Measurements from ENCODE around the gene BABAM1. TPM values are rescaled to one million over a fixed set of nuclear protein-coding genes. Genes with fewer than 3 reads are reported as not detected.
"Not testable (repeated sequence)": the region's sequence is repeated elsewhere in the genome, so short reads cannot be mapped to it uniquely, and the experiment has no call there.

Gene BABAM1
- total and polyA plus RNA-seq, 9 of the 15 experiments (the other 6 are each of a cell fraction or from before 2014, with no cell fraction given) = 14.7 to 160 (median 113) TPM

DNA sequence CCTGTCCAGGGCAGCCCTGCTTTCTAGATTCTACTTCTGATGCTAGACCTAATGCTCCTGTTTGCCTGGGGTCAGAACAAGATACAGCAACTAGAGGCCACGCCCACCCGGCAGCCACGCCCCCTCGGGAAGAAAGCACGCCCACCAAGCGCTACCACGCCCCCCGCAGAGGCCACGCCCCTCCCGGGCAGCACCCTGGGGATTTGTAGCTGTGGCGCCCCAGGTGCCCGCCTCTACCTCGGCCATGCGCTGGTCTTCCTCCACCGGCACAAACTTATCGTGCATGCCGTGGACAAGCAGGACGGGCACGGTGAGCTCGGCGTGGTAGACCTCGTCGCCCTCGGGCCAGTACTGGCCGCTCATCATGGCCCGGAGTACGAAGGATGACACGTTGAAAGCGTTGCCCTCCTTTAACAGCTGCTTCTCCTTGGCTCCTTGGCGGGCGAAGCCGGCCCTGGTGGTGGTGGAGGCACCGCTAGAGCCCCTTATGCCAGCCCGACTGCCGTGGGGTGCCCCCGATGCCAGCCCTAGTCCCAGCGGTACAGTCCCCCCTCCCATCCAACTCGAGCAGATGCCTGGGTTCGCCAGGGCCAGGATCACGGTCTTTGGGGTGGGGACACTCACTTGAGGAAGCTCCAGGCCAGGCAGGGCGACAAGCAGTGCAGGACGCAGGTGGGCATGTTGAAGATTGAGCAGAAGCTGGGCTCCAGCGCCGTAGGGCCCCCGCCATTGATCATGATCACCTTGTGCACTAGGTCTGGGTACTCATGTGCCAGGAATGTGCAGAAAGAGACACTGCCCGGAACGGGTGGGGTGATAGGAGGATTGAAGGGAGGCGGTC lies 27.0 kb downstream of the BABAM1 start (continued):
- TF ChIP-seq NONO (IDR thresholded peaks at IDR 0.05; ENCODE audit: low read depth in 2 of 2, low read length in 1 of 2) (no peak), HMGN3 (IDR thresholded peaks at IDR 0.05; ENCODE audit: borderline replicate concordance, extremely low read depth, insufficient read length, low read depth, low read length) (peak; percentile 80), RNF2 (IDR thresholded peaks at IDR 0.05) (no peak)

GRCh38 chr19:17295551-17295950 lies 28.3 kb downstream of the BABAM1 start:
- H3K4me1 ChIP-seq (replicated peaks in 1 of 2; ENCODE audit: control insufficient read depth in 2 of 2, insufficient read depth in 2 of 2, low read length in 2 of 2) = peaks cover 12 to 33% of the 10 kb centered on the region in 2 experiments; a peak in 4 of 5 replicates
- H3K4me2 ChIP-seq (ENCODE audit: insufficient read depth, low read length); H3K9me1 ChIP-seq (ENCODE audit: control insufficient read depth, insufficient read depth, low read length); ATAC-seq; H3K27ac ChIP-seq (ENCODE audit: extremely low read depth, low read depth, low read length); FAIRE-seq; H3K9me3 ChIP-seq (replicated peaks; ENCODE audit: control insufficient read depth, insufficient read depth, low read depth, low read length); DNase-seq (ENCODE audit: extremely low read depth in 1 of 4, low spot score in 3 of 4); H4K20me1 ChIP-seq (replicated peaks; ENCODE audit: control insufficient read depth, insufficient read depth, low read length); H3K4me3 ChIP-seq; intact Hi-C loops (cut with micrococcal nuclease); H3K9ac ChIP-seq (ENCODE audit: insufficient read depth in 1 of 2, low read depth in 2 of 2, low read length in 2 of 2); BruUV-seq (replicated peaks); H2AFZ ChIP-seq (ENCODE audit: low read depth, low read length); H3K27me3 ChIP-seq (ENCODE audit: control insufficient read depth in 2 of 2, insufficient read depth in 2 of 2, low read length in 2 of 2); in situ Hi-C loops (cut with MboI); CTCF ChIA-PET (ENCODE audit: low intra/inter-chr PET ratio): not testable (repeated sequence)
- WGBS (ENCODE audit: insufficient coverage, low coverage, missing lambda C conversion rate) = 94% methylated on average over 6 of the region's 6 CpGs
- POLR2A ChIA-PET = interaction anchor here (0.5 to 1.4 kb wide), 2 partner anchors 14 to 27 kb away, joined by 3 to 6 read pairs; partner anchors contain the start of gene DDA1
- peaks cover 12% of the 10 kb centered on the region for H3K79me2 ChIP-seq (ENCODE audit: control insufficient read depth, insufficient read depth, low read length)
- H3K36me3 ChIP-seq (ENCODE audit: control insufficient read depth, insufficient read depth, low read length) = peaks cover 21% of the 10 kb centered on the region

Measured in K562 (cell line).